Astrocyte of the hippocampus (primary cell): ENCODE measurements around the gene CLEC16A.

Source experiments
- DNase-seq: peaks from one replicate; pipeline ENCODE4 v3.0.0; 2011; ENCODE audit warnings: low read depth, low spot score

CLEC16A gene

GRCh38 chr16:11016524-11016988 lies 72.2 kb downstream of the CLEC16A start:
- DNase-seq = peak; percentile 9

GRCh38 chr16:11016993-11017392 lies 72.6 kb downstream of the CLEC16A start:
- DNase-seq = peak; percentile 78

- DNase-seq = no peak
These were observed 73.1 kb downstream of the CLEC16A start for GRCh38 chr16:11017499-11017898.

GRCh38 chr16:11020388-11020787 lies 76.0 kb downstream of the CLEC16A start:
- DNase-seq = no peak

- DNase-seq = no peak
These were observed 76.6 kb downstream of the CLEC16A start for GRCh38 chr16:11020792-11021551.

- no peak for DNase-seq
These were observed 77.6 kb downstream of the CLEC16A start for GRCh38 chr16:11022002-11022401.

- no peak for DNase-seq
These were observed 79.1 kb downstream of the CLEC16A start for GRCh38 chr16:11023262-11024039.

GRCh38 chr16:11024333-11025053 lies 80.1 kb downstream of the CLEC16A start:
- peak; percentile 40 for DNase-seq

GRCh38 chr16:11025120-11025531 lies 80.8 kb downstream of the CLEC16A start:
- DNase-seq = no peak

- no peak for DNase-seq
These were observed 85.6 kb downstream of the CLEC16A start for GRCh38 chr16:11029948-11030347.

- DNase-seq = no peak
These were observed 86.7 kb downstream of the CLEC16A start for GRCh38 chr16:11030990-11031510.

- DNase-seq = no peak
These were observed 87.9 kb downstream of the CLEC16A start for GRCh38 chr16:11032000-11032921.

- peak; percentile 45 for DNase-seq
These were observed 88.5 kb downstream of the CLEC16A start for GRCh38 chr16:11032922-11033291.

- no peak for DNase-seq
These were observed 89.5 kb downstream of the CLEC16A start for GRCh38 chr16:11033629-11034420.

- no peak for DNase-seq
These were observed 90.1 kb downstream of the CLEC16A start for GRCh38 chr16:11034481-11034931.

- no peak for DNase-seq
These were observed 90.7 kb downstream of the CLEC16A start for GRCh38 chr16:11035096-11035495.

- DNase-seq = no peak
These were observed 91.7 kb downstream of the CLEC16A start for GRCh38 chr16:11036040-11036439.

- no peak for DNase-seq
These were observed 92.6 kb downstream of the CLEC16A start for GRCh38 chr16:11036868-11037410.

- no peak for DNase-seq
These were observed 93.9 kb downstream of the CLEC16A start for GRCh38 chr16:11038305-11038704.

GRCh38 chr16:11038777-11039176 lies 94.4 kb downstream of the CLEC16A start:
- DNase-seq = no peak
